Measurements from ENCODE around the gene PSMG3.

PSMG3 gene

DNA sequence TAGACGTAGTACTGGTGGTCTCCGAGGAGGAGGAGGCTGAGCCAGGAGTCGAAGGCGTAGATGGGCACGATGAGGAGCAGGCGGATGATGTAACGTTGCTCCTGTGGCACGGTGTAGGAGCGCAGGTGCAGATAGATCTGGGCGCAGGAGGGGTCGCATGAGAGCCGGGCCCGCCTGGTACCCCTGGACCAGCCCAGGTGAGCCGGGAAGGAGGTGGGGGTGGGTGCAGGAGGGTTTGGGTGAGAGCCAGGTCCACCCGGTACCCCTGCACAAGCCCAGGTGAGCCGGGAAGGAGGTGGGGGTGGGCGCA is 19.0 kb downstream of the PSMG3 start:
- no peak for DNase-seq (ENCODE audit: extremely low read depth, low read depth)
- TF ChIP-seq, protein P1, sequence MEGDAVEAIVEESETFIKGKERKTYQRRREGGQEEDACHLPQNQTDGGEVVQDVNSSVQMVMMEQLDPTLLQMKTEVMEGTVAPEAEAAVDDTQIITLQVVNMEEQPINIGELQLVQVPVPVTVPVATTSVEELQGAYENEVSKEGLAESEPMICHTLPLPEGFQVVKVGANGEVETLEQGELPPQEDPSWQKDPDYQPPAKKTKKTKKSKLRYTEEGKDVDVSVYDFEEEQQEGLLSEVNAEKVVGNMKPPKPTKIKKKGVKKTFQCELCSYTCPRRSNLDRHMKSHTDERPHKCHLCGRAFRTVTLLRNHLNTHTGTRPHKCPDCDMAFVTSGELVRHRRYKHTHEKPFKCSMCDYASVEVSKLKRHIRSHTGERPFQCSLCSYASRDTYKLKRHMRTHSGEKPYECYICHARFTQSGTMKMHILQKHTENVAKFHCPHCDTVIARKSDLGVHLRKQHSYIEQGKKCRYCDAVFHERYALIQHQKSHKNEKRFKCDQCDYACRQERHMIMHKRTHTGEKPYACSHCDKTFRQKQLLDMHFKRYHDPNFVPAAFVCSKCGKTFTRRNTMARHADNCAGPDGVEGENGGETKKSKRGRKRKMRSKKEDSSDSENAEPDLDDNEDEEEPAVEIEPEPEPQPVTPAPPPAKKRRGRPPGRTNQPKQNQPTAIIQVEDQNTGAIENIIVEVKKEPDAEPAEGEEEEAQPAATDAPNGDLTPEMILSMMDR (IDR thresholded peaks at IDR 0.05; ENCODE audit: low read depth, low read length), result no peak

- TF ChIP-seq, protein P1 (IDR thresholded peaks at IDR 0.05; ENCODE audit: low read depth, low read length), result no peak
- no peak for DNase-seq (ENCODE audit: extremely low read depth, low read depth)
Measured at GRCh38 chr7:1550005-1550845, 19.6 kb downstream of the PSMG3 start.

GRCh38 chr7:1549357-1550004 is 20.4 kb downstream of the PSMG3 start:
- TF ChIP-seq, protein P1 (IDR thresholded peaks at IDR 0.05; ENCODE audit: low read depth, low read length), result no peak
- DNase-seq (ENCODE audit: extremely low read depth, low read depth), result no peak

- DNase-seq (ENCODE audit: extremely low read depth, low read depth), result no peak
- TF ChIP-seq, protein P1 (IDR thresholded peaks at IDR 0.05; ENCODE audit: low read depth, low read length), result no peak
Measured at GRCh38 chr7:1548944-1549343, 20.9 kb downstream of the PSMG3 start.

GRCh38 chr7:1548438-1548831 is 21.4 kb downstream of the PSMG3 start:
- no peak for DNase-seq (ENCODE audit: extremely low read depth, low read depth)
- TF ChIP-seq, protein P1 (IDR thresholded peaks at IDR 0.05; ENCODE audit: low read depth, low read length), result no peak

GRCh38 chr7:1547777-1548437 is 21.9 kb downstream of the PSMG3 start:
- TF ChIP-seq, protein P1 (IDR thresholded peaks at IDR 0.05; ENCODE audit: low read depth, low read length), result no peak
- DNase-seq (ENCODE audit: extremely low read depth, low read depth), result no peak
